Prostate gland (tissue), 2 donors: ENCODE results near the gene CPS1. TPM values are rescaled to one million over a fixed set of nuclear protein-coding genes. Genes with fewer than 3 reads are reported as not detected.

Experiments used
- DNase-seq: peaks from one replicate; pipeline ENCODE4 v3.0.0-alpha.2; 2019; ENCODE audit warnings: low spot score
- H3K27ac ChIP-seq, 2 donors: fragments of 200-600 bp; sonication (generic); 2 replicates each; pipeline ENCODE4 v1.5.1; 2017 to 2019
- H3K27me3 ChIP-seq: fragments of 200-600 bp; sonication (generic); replicated peaks from 2 replicates; pipeline ENCODE4 v1.5.1; 2019; ENCODE audit not compliant: insufficient read depth
- H3K36me3 ChIP-seq, 2 donors: fragments of 200-600 bp; sonication (generic); 1 replicate in 1 of 2; 2 replicates in 1 of 2; pipeline versions ENCODE4 v1.5.1 to v1.8.1; 2017 to 2019
- H3K4me1 ChIP-seq: fragments of 200-600 bp; sonication (generic); replicated peaks from 2 replicates; pipeline ENCODE4 v1.5.1; 2019
- H3K4me3 ChIP-seq, 2 donors: fragments of 200-600 bp; sonication (generic); 2 replicates each; pipeline ENCODE4 v1.5.1; 2017 to 2019
- H3K9me3 ChIP-seq: fragments of 200-600 bp; sonication (generic); 2 replicates; pipeline ENCODE4 v1.5.1; 2017
- POLR2A ChIP-seq: fragments of 450-650 bp; IDR thresholded peaks from one replicate; pipeline ENCODE4 v1.6.1; 2016; ENCODE audit warnings: antibody characterized with exemption, mild to moderate bottlenecking
- POLR2AphosphoS5 ChIP-seq: sonication (generic); formaldehyde crosslinking; IDR thresholded peaks from one replicate; pipeline ENCODE4 v1.6.1; 2017; ENCODE audit warnings: antibody characterized with exemption
- WGBS: methylation state at CpG from one replicate; pipeline ENCODE4 v1.1.5; 2018; 5-methylcytosine and 5-hydroxymethylcytosine counted together
- intact Hi-C: fragments of 100-400 bp; cut with DNase I; formaldehyde crosslinking; loops from one replicate; pipeline ENCODE4 v1.14.2; 2022
- total RNA-seq, 2 donors: library from RNA; depleted of rRNA; stranded (reverse); fragments of >200 nt; gene quantifications; one replicate each; pipeline ENCODE4 v1.1.0, GENCODE V29; 2016
- TF ChIP-seq, protein P1 (sequence below), 4 experiments: fragments of 200-600 bp in 2 of 4; fragments of 450-650 bp in 2 of 4; sonication (generic) in 2 of 4; IDR thresholded peaks; 1 replicate in 3 of 4; 2 replicates in 1 of 4; pipeline ENCODE4 v1.5.1; 2016 to 2019; ENCODE audit warnings: antibody characterized with exemption in 4 of 4, mild to moderate bottlenecking in 2 of 4, moderate library complexity in 2 of 4

Gene CPS1
- total RNA-seq, 2 donors from 2014 or later, result 0.68 to 15.8 TPM

DNA sequence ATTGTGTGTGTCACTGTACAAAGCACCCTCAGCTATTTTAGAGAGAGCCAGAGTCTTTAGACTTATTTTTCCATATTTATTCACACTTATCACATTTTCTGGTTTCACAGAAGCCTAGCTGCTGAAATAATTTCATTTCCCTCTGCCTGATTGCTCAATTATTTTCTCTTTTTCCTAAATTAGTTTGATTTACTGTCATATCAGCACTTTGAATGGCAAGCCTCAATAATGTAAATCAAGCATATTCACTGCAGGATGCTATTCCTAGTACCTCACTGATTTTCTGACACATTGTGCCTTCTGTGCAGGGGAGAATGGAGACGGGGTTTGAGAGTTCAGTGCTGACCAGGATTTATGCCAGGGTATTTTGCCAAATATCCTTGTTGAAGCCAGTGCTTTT, 48.3 kb downstream of the CPS1 start:
- Histone ChIP-seq H3K4me1 (no peaks in the 10 kb centered on the region), H3K9me3 (no peaks in the 10 kb centered on the region), H3K4me3 (no peak overlapping the region), H3K36me3 (no peaks in the 10 kb centered on the region), H3K27ac (no peak overlapping the region), H3K27me3 (no peaks in the 10 kb centered on the region)
- DNase-seq, result no peak
- TF ChIP-seq, protein P1, sequence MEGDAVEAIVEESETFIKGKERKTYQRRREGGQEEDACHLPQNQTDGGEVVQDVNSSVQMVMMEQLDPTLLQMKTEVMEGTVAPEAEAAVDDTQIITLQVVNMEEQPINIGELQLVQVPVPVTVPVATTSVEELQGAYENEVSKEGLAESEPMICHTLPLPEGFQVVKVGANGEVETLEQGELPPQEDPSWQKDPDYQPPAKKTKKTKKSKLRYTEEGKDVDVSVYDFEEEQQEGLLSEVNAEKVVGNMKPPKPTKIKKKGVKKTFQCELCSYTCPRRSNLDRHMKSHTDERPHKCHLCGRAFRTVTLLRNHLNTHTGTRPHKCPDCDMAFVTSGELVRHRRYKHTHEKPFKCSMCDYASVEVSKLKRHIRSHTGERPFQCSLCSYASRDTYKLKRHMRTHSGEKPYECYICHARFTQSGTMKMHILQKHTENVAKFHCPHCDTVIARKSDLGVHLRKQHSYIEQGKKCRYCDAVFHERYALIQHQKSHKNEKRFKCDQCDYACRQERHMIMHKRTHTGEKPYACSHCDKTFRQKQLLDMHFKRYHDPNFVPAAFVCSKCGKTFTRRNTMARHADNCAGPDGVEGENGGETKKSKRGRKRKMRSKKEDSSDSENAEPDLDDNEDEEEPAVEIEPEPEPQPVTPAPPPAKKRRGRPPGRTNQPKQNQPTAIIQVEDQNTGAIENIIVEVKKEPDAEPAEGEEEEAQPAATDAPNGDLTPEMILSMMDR (IDR thresholded peaks at IDR 0.05), result no peak
- TF ChIP-seq POLR2AphosphoS5 (no peak), POLR2A (no peak)
- intact Hi-C loops, result no loop called here
- 85% methylated on average over 1 of the region's 1 CpG for WGBS

DNA sequence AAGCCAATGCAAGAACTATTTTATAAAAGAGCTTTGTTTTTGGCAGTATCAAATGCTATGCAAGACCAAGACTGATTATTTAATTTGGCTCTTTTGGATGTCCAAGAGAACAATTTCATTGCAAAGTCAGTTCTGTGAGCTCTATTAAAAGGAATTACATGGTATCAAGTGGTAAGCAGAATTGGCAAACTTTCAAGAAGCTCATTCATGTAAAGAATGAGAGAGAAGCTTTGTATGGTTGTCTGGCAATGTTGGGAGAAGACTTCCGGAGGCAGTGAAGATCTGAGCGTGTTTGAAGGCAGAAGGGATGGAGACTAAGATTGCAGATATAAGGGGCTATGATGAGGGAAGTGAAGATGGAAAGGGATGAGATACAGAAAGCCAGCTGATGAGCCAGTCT, 49.6 kb downstream of the CPS1 start:
- no peaks in the 10 kb centered on the region for H3K9me3 ChIP-seq
- H3K36me3 ChIP-seq, result no peaks in the 10 kb centered on the region
- no peak overlapping the region for H3K27ac ChIP-seq
- H3K4me3 ChIP-seq, result no peak overlapping the region
- H3K4me1 ChIP-seq, result no peaks in the 10 kb centered on the region
- 63% methylated on average over 2 of the region's 2 CpGs for WGBS
- intact Hi-C loops, result no loop called here
- no peak for DNase-seq
- TF ChIP-seq POLR2A, result no peak
- no peak for TF ChIP-seq POLR2AphosphoS5
- TF ChIP-seq, protein P1 (IDR thresholded peaks at IDR 0.05), result no peak
- no peaks in the 10 kb centered on the region for H3K27me3 ChIP-seq

DNA sequence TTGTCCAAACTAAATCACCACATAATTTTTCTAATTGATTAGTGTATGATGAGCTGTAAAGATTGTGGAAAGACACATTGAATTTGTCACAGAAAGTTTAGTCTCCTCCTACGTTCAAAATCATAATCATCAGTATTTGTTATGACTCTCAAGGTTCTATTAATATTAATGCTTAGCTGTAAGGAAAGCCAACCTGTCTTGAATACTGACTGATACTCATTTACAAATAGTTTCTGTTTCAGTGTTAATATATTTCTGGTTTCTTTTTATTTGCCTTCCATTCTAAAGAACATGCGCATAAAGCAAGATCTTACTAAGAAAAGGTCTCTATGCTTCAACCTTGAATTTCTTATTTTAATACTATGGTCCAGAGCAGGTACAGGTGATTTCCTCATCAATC, 55.1 kb downstream of the CPS1 start:
- Histone ChIP-seq H3K27ac (no peak overlapping the region), H3K36me3 (no peaks in the 10 kb centered on the region), H3K4me1 (no peaks in the 10 kb centered on the region), H3K9me3 (no peaks in the 10 kb centered on the region), H3K27me3 (no peaks in the 10 kb centered on the region), H3K4me3 (no peak overlapping the region)
- DNase-seq, result no peak
- intact Hi-C loops, result no loop called here
- WGBS, result 83% methylated on average over 2 of the region's 2 CpGs
- no peak for TF ChIP-seq POLR2AphosphoS5
- TF ChIP-seq, protein P1 (IDR thresholded peaks at IDR 0.05), result no peak
- TF ChIP-seq POLR2A, result no peak

DNA sequence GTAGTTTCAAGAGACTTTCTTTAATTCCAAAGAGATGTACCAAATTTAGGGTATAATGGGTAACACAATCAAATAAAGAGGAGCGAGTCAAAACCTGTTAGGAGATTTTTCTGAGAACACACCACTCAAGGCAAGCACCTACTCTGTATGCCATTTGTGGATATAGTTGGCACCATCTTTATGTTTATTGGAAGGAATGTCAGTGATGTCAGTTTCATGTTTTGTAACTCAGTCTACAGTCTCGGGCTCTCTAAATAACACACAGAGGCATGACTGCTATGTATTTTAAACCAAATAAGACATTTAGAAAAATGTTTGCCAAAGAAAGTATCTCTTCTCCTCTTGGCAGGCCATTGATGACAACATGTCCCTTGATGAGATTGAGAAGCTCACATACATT, 59.7 kb downstream of the CPS1 start:
- no peak for TF ChIP-seq POLR2AphosphoS5
- TF ChIP-seq POLR2A, result no peak
- TF ChIP-seq, protein P1 (IDR thresholded peaks at IDR 0.05), result no peak
- H3K4me1 ChIP-seq, result no peaks in the 10 kb centered on the region
- no peak overlapping the region for H3K4me3 ChIP-seq
- intact Hi-C loops, result no loop called here
- H3K36me3 ChIP-seq, result no peaks in the 10 kb centered on the region
- 61% methylated on average over 2 of the region's 2 CpGs for WGBS
- no peak for DNase-seq
- H3K27me3 ChIP-seq, result no peaks in the 10 kb centered on the region
- no peak overlapping the region for H3K27ac ChIP-seq
- no peaks in the 10 kb centered on the region for H3K9me3 ChIP-seq

DNA sequence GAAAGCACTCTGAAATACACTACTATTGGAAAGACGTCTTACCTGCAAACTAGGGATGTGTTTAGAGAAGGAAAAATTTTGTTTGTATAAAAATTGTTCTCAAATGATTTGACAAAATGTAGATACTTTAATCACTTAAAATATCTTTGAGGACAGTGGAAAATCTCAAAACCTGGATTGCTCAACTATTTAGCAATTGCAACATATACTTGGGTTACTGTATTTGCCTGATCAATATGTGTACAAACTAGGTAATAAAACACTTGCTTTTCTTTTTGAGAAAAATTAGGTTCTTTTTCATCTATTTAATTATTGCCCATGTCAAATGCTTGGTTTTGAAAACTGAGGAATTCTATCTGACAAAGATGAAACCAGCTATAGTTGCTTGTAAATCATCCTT, 60.9 kb downstream of the CPS1 start:
- Histone ChIP-seq H3K4me3 (no peak overlapping the region), H3K27ac (no peak overlapping the region), H3K36me3 (no peaks in the 10 kb centered on the region), H3K27me3 (no peaks in the 10 kb centered on the region), H3K9me3 (no peaks in the 10 kb centered on the region), H3K4me1 (no peaks in the 10 kb centered on the region)
- 82% methylated on average over 1 of the region's 1 CpG for WGBS
- intact Hi-C loops, result no loop called here
- DNase-seq, result no peak
- TF ChIP-seq POLR2AphosphoS5, result no peak
- no peak for TF ChIP-seq POLR2A
- TF ChIP-seq, protein P1 (IDR thresholded peaks at IDR 0.05), result no peak
